ENCODE measurements around the gene HGFAC. TPM values are rescaled to one million over a fixed set of nuclear protein-coding genes. Genes with fewer than 3 reads are reported as not detected.

Gene HGFAC
- total and polyA plus RNA-seq, 5 donors from 2014 or later, result 0.11 TPM; not detected in 4

DNA sequence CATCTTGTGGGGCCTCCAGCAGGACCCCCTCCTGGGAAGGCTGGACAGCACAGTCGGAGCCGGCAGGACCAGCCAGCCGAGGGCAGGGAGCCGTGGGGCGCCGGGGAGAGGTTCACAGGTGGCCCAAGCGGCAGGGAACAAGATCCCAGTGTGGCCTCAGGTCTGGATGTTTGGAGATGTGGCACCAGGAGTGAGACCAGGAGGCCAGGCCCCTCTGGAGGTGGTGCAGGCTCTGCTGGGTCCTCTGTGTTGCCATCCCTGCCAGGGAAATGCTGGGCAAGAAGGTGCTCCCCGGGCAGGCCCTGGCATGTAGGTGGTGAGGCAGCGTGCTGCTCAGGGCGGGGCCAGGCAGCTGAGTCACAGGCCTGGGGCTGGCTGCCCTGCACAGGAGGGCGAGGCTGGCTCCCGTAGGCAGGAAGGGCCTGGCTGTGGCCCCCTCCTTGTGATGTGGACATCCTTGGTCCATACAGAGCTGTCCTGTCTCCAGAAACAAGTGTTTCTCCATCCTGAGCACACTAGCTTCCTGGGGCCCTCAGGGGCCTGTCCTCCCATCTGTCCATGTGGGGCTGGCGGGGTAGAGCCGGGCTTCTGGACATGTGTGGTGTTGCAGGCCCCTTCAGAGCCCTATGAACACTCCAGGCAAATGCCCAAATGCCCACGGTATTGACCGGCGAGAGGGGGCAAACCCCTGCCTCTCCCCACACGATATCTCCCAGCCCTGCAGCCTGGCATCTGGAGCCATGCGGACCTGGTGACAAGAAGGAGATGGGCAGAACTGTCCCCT, 4.8 kb upstream of the HGFAC start:
- no peaks in the 10 kb centered on the region for H3K27me3 Mint-ChIP-seq
- DNase-seq (peak in 1 of 3 donors; percentile 68), ATAC-seq (ENCODE audit: low read depth in 2 of 2) (no peak)
- H3K4me3 Mint-ChIP-seq, result no peak overlapping the region
- no peaks in the 10 kb centered on the region for H3K4me1 Mint-ChIP-seq
- no peaks in the 10 kb centered on the region for H3K9me3 Mint-ChIP-seq
- Histone ChIP-seq H3K27ac (ENCODE audit: insufficient read depth, low read length, poor library complexity, severe bottlenecking) (no peak overlapping the region), H3K4me1 (ENCODE audit: control insufficient read depth, insufficient read depth, low read length, poor library complexity, severe bottlenecking) (no peaks in the 10 kb centered on the region), H3K36me3 (ENCODE audit: control insufficient read depth, insufficient read depth, low read length) (no peaks in the 10 kb centered on the region), H3K27me3 (ENCODE audit: control insufficient read depth, insufficient read depth, low read length) (no peaks in the 10 kb centered on the region), H3K9me3 (ENCODE audit: control insufficient read depth in 2 of 2, low read length in 2 of 2) (no peaks in the 10 kb centered on the region), H3K4me3 (ENCODE audit: low read depth, low read length) (no peak overlapping the region)
- no peak overlapping the region for H3K27ac Mint-ChIP-seq
- no peaks in the 10 kb centered on the region for H3K36me3 Mint-ChIP-seq

DNA sequence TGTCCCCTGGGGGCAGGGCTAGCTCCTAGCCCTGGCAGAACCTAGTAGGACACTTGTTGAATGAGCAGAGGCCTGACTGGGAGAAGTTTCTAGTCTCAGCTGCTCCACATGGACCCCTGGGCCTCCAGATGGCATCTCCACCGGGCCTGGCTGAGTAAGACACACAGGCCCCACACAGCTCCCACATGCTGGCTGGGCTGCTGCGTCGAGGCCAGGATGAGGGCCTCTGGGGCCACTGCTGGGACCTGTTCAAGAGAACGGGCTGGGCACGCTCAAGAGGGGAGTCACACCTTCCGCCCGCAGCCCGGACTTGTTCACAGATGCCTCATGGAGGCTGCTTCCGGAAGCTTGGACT, 4.2 kb upstream of the HGFAC start:
- no peak overlapping the region for H3K4me3 ChIP-seq (ENCODE audit: low read depth, low read length)
- H3K36me3 ChIP-seq (ENCODE audit: control insufficient read depth, insufficient read depth, low read length), result no peaks in the 10 kb centered on the region
- no peaks in the 10 kb centered on the region for H3K27me3 Mint-ChIP-seq
- H3K27me3 ChIP-seq (ENCODE audit: control insufficient read depth, insufficient read depth, low read length), result no peaks in the 10 kb centered on the region
- no peaks in the 10 kb centered on the region for H3K4me1 ChIP-seq (ENCODE audit: control insufficient read depth, insufficient read depth, low read length, poor library complexity, severe bottlenecking)
- no peak for DNase-seq
- no peak overlapping the region for H3K4me3 Mint-ChIP-seq
- no peak overlapping the region for H3K27ac Mint-ChIP-seq
- no peak for ATAC-seq (ENCODE audit: low read depth in 2 of 2)
- H3K4me1 Mint-ChIP-seq, result no peaks in the 10 kb centered on the region
- H3K27ac ChIP-seq (ENCODE audit: insufficient read depth, low read length, poor library complexity, severe bottlenecking), result no peak overlapping the region
- no peaks in the 10 kb centered on the region for H3K9me3 ChIP-seq (ENCODE audit: control insufficient read depth in 2 of 2, low read length in 2 of 2)
- H3K36me3 Mint-ChIP-seq, result no peaks in the 10 kb centered on the region
- no peaks in the 10 kb centered on the region for H3K9me3 Mint-ChIP-seq

DNA sequence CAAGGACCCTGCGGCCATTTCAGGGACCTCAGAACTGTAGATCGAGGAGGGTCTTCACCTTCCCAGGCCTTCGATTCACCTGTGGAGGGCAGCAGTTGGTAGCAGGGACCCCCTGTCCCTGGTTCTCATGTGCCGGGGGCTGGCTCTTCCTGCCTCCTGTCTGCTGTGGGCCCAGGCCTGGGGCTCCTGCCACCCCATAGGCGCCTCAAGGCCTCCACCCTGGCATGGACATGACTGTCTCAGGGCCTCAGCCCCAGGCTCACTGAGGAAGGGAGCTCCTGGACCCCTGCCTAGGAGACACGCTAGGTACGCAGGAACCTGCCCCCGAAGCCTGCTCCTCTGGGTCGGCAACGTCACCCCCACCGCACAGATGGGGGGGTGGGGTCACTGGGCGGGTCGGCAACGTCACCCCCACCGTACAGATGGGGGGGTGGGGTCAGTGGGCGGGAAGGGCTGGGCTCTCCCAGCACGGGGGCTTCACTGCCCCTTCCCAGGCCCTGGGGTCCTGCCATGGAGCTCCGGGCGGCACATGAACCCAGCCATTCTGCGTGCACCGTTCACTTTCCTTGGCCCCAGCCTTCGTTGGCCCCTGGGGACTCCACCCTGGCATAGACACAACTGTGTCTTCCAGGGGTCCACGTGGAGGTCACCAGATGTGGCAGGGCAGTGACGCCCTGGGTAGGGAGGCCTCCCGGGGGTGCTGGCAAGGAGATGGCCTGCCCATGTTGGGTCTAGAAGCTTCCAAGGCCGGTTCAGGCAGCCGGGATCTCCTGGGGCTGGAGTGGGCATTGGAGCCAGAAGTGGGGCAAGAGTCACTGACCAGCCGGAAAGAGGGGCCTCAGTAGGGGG, 3.5 kb upstream of the HGFAC start:
- no peaks in the 10 kb centered on the region for H3K9me3 Mint-ChIP-seq
- Histone ChIP-seq H3K4me1 (ENCODE audit: control insufficient read depth, insufficient read depth, low read length, poor library complexity, severe bottlenecking) (peaks cover 1% of the 10 kb centered on the region), H3K36me3 (ENCODE audit: control insufficient read depth, insufficient read depth, low read length) (no peaks in the 10 kb centered on the region), H3K4me3 (ENCODE audit: low read depth, low read length) (no peak overlapping the region), H3K27me3 (ENCODE audit: control insufficient read depth, insufficient read depth, low read length) (no peaks in the 10 kb centered on the region), H3K9me3 (ENCODE audit: control insufficient read depth in 2 of 2, low read length in 2 of 2) (no peaks in the 10 kb centered on the region), H3K27ac (ENCODE audit: insufficient read depth, low read length, poor library complexity, severe bottlenecking) (no peak overlapping the region)
- DNase-seq (no peak), ATAC-seq (ENCODE audit: low read depth in 2 of 2) (no peak)
- no peaks in the 10 kb centered on the region for H3K4me1 Mint-ChIP-seq
- H3K27ac Mint-ChIP-seq, result no peak overlapping the region
- no peaks in the 10 kb centered on the region for H3K27me3 Mint-ChIP-seq
- no peaks in the 10 kb centered on the region for H3K36me3 Mint-ChIP-seq
- no peak overlapping the region for H3K4me3 Mint-ChIP-seq

DNA sequence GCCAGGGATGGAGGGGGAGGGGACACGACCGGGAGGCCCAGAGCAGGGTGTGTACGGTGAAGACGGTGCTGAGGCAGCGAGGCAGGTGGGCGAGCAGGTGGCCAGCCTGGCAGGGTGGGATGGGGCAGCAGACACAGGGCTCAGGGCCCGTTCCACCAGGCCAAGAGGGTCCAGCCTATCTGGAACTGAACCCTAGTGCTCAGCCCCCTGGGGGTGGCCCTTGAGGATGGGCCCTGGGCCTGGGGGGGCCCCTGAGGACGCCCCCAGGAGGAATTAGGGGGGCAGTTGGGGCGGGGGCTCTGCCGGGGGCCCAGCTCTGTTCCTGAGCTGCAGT, 3.0 kb upstream of the HGFAC start:
- H3K9me3 Mint-ChIP-seq, result no peaks in the 10 kb centered on the region
- H3K27me3 Mint-ChIP-seq, result no peaks in the 10 kb centered on the region
- no peak overlapping the region for H3K4me3 ChIP-seq (ENCODE audit: low read depth, low read length)
- no peaks in the 10 kb centered on the region for H3K36me3 Mint-ChIP-seq
- ATAC-seq (ENCODE audit: low read depth in 2 of 2) (no peak), DNase-seq (no peak)
- no peaks in the 10 kb centered on the region for H3K9me3 ChIP-seq (ENCODE audit: control insufficient read depth in 2 of 2, low read length in 2 of 2)
- no peaks in the 10 kb centered on the region for H3K27me3 ChIP-seq (ENCODE audit: control insufficient read depth, insufficient read depth, low read length)
- H3K27ac Mint-ChIP-seq, result no peak overlapping the region
- H3K36me3 ChIP-seq (ENCODE audit: control insufficient read depth, insufficient read depth, low read length), result no peaks in the 10 kb centered on the region
- H3K4me1 Mint-ChIP-seq, result no peaks in the 10 kb centered on the region
- H3K4me1 ChIP-seq (ENCODE audit: control insufficient read depth, insufficient read depth, low read length, poor library complexity, severe bottlenecking), result peaks cover 7% of the 10 kb centered on the region
- no peak overlapping the region for H3K4me3 Mint-ChIP-seq
- H3K27ac ChIP-seq (ENCODE audit: insufficient read depth, low read length, poor library complexity, severe bottlenecking), result no peak overlapping the region

DNA sequence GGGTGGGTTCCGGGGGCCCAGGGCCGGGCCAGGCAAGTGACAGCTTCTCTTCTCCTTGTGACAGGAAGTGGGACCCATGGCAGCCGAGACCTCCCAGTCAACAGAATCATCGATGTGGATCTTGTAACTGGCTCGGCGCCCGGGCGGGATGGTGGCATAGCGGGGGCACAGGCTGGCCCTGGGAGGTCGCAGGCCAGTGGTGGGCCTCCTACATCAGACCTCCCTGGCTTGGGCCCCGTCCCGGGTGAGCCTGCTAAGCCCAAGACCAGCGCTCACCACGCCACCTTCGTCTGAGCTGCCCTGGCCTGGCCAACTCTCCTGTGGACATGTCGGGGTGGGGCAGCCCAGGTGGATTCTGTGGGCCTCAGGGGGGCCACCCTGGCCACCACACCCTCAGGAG, 2.4 kb upstream of the HGFAC start:
- H3K36me3 Mint-ChIP-seq, result no peaks in the 10 kb centered on the region
- no peaks in the 10 kb centered on the region for H3K27me3 Mint-ChIP-seq
- DNase-seq (no peak), ATAC-seq (ENCODE audit: low read depth in 2 of 2) (no peak)
- Histone ChIP-seq H3K27me3 (ENCODE audit: control insufficient read depth, insufficient read depth, low read length) (no peaks in the 10 kb centered on the region), H3K36me3 (ENCODE audit: control insufficient read depth, insufficient read depth, low read length) (no peaks in the 10 kb centered on the region), H3K4me3 (ENCODE audit: low read depth, low read length) (no peak overlapping the region), H3K27ac (ENCODE audit: insufficient read depth, low read length, poor library complexity, severe bottlenecking) (no peak overlapping the region), H3K4me1 (ENCODE audit: control insufficient read depth, insufficient read depth, low read length, poor library complexity, severe bottlenecking) (peaks cover 7% of the 10 kb centered on the region), H3K9me3 (ENCODE audit: control insufficient read depth in 2 of 2, low read length in 2 of 2) (no peaks in the 10 kb centered on the region)
- H3K4me1 Mint-ChIP-seq, result no peaks in the 10 kb centered on the region
- no peak overlapping the region for H3K4me3 Mint-ChIP-seq
- H3K9me3 Mint-ChIP-seq, result no peaks in the 10 kb centered on the region
- no peak overlapping the region for H3K27ac Mint-ChIP-seq

DNA sequence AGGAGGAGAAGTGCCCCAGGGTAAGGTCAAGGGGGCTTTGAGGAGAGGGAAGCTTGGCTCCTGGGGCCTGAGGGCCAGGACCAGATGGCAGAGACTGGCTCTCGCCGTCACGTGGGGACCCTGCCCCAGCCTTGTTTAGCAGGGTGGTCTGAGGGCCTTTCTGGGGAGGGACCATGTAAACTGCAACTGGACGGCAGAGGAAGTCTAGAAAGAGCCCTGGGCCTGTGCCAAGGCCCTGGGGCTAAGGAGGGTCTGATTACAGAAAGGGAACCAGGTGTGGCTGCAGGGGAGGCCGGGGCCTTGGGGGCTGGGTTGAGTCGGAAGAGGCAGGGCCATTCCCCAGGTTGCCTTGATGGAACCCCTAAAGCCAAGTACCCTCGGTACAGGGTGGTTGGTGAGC, 1.8 kb upstream of the HGFAC start:
- no peaks in the 10 kb centered on the region for H3K27me3 ChIP-seq (ENCODE audit: control insufficient read depth, insufficient read depth, low read length)
- no peaks in the 10 kb centered on the region for H3K27me3 Mint-ChIP-seq
- no peaks in the 10 kb centered on the region for H3K36me3 ChIP-seq (ENCODE audit: control insufficient read depth, insufficient read depth, low read length)
- H3K36me3 Mint-ChIP-seq, result no peaks in the 10 kb centered on the region
- H3K4me1 ChIP-seq (ENCODE audit: control insufficient read depth, insufficient read depth, low read length, poor library complexity, severe bottlenecking), result peaks cover 7% of the 10 kb centered on the region
- no peak overlapping the region for H3K4me3 Mint-ChIP-seq
- H3K4me3 ChIP-seq (ENCODE audit: low read depth, low read length), result no peak overlapping the region
- ATAC-seq (ENCODE audit: low read depth in 2 of 2), result no peak
- no peak overlapping the region for H3K27ac Mint-ChIP-seq
- no peak for DNase-seq
- no peaks in the 10 kb centered on the region for H3K9me3 ChIP-seq (ENCODE audit: control insufficient read depth in 2 of 2, low read length in 2 of 2)
- no peaks in the 10 kb centered on the region for H3K4me1 Mint-ChIP-seq
- no peak overlapping the region for H3K27ac ChIP-seq (ENCODE audit: insufficient read depth, low read length, poor library complexity, severe bottlenecking)
- H3K9me3 Mint-ChIP-seq, result no peaks in the 10 kb centered on the region

DNA sequence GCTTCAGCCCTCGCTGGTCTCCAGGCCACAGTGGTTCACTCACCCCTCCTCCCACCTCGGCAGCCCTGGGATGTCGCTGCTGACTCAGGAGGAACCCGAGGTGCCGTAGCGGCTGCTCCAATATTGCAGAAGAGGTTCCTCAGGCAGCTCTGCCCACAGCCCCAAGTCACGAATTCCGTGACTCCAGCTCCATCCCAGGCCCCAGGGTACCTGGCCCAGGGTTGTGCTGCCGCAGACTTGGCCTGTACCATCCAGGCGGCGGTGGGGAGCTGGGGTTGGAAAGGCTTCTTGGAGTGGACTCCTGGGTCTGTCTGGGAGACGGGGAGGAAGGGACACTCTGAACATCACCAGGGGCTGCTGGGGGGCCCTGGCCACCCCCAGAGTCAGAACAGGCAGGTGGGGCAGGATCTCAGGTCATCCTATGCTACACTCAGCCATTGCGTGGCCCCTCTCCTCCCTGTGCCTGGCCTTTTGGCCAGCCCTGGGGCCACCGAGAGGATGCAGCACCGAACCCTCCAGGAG, 728 bp upstream of the HGFAC start:
- Mint-ChIP-seq H3K27me3 (no peaks in the 10 kb centered on the region), H3K27ac (no peak overlapping the region), H3K4me3 (no peak overlapping the region), H3K4me1 (no peaks in the 10 kb centered on the region), H3K9me3 (no peaks in the 10 kb centered on the region), H3K36me3 (no peaks in the 10 kb centered on the region)
- Histone ChIP-seq H3K27ac (ENCODE audit: insufficient read depth, low read length, poor library complexity, severe bottlenecking) (no peak overlapping the region), H3K36me3 (ENCODE audit: control insufficient read depth, insufficient read depth, low read length) (no peaks in the 10 kb centered on the region), H3K9me3 (ENCODE audit: control insufficient read depth in 2 of 2, low read length in 2 of 2) (no peaks in the 10 kb centered on the region), H3K4me3 (ENCODE audit: low read depth, low read length) (no peak overlapping the region), H3K27me3 (ENCODE audit: control insufficient read depth, insufficient read depth, low read length) (no peaks in the 10 kb centered on the region), H3K4me1 (ENCODE audit: control insufficient read depth, insufficient read depth, low read length, poor library complexity, severe bottlenecking) (peaks cover 7% of the 10 kb centered on the region)
- no peak for ATAC-seq (ENCODE audit: low read depth in 2 of 2)
- no peak for DNase-seq

All from CD4-positive, CD25-positive, alpha-beta regulatory T cell (primary cell).